Endothelial cell of umbilical vein (primary cell): ENCODE results near the gene SAMD4A. TPM values are rescaled to one million over a fixed set of nuclear protein-coding genes. Genes with fewer than 3 reads are reported as not detected.

Experiments used
- BruUV-seq: library from RNA; stranded (reverse); fragments of 400-500 nt; replicated peaks from 2 replicates; lab custom pipeline; 2021; lab: Mats Ljungman, UMichigan
- CTCF ChIA-PET: fragments of 300-600, 350-600 bp; sonication (Branson Sonifier 250); formaldehyde crosslinking; loops from one replicate; lab custom pipeline; 2021; ENCODE audit warnings: antibody characterized with exemption, inconsistent platforms; lab: Charles Lee
- POLR2A ChIA-PET: fragments of 300-600, 350-600 bp; sonication (Branson Sonifier 250); formaldehyde crosslinking; loops from one replicate; lab custom pipeline; 2021; ENCODE audit warnings: antibody characterized with exemption, inconsistent platforms; lab: Charles Lee
- DNase-seq: peaks from one replicate; pipeline ENCODE4 v3.0.0-alpha.2; 2011; ENCODE audit warnings: low read depth, low spot score
- FAIRE-seq: peaks from 2 replicates; lab custom pipeline; 2011; peaks lifted over from hg19 to GRCh38; lab: Jason Lieb, UNC
- H2AFZ ChIP-seq: 2 replicates; pipeline ENCODE4 v1.6.0; 2012; ENCODE audit warnings: low read depth, low read length, control low read depth, inconsistent platforms
- H3K27ac ChIP-seq: 2 replicates; pipeline ENCODE4 v1.5.1; 2011; ENCODE audit warnings: low read depth, mild to moderate bottlenecking, control low read depth, low read length, moderate library complexity; ENCODE audit not compliant: insufficient read depth
- H3K27me3 ChIP-seq, 2 experiments: 2 replicates each; pipeline versions ENCODE4 v1.6.0 to v1.6.1; 2011; ENCODE audit warnings: low read length in 2 of 2, mixed read lengths in 1 of 2; ENCODE audit not compliant: control insufficient read depth in 2 of 2, insufficient read depth in 2 of 2
- H3K36me3 ChIP-seq, 2 experiments: 2 replicates in 1 of 2; 3 replicates in 1 of 2; pipeline ENCODE4 v1.5.1; 2011; ENCODE audit warnings: low read length in 2 of 2, mild to moderate bottlenecking in 1 of 2, moderate library complexity in 1 of 2; ENCODE audit not compliant: control insufficient read depth in 2 of 2, insufficient read depth in 2 of 2; ENCODE audit errors: extremely low read depth in 1 of 2
- H3K4me1 ChIP-seq: 3 replicates; pipeline ENCODE4 v1.5.1; 2011; ENCODE audit warnings: mild to moderate bottlenecking, low read length; ENCODE audit not compliant: control insufficient read depth, insufficient read depth; ENCODE audit errors: extremely low read depth
- H3K4me2 ChIP-seq: 2 replicates; pipeline ENCODE4 v1.6.1; 2011; ENCODE audit warnings: low read length, control low read depth, mixed read lengths; ENCODE audit not compliant: insufficient read depth
- H3K4me3 ChIP-seq, 3 experiments: fragments of 200-600 bp in 1 of 3; sonication (generic), shearing (Covaris generic) in 1 of 3; replicated peaks in 1 of 3; 2 replicates each; pipeline ENCODE4 v1.5.1; 2011 to 2016; ENCODE audit warnings: control low read depth in 3 of 3, low read length in 3 of 3, mild to moderate bottlenecking in 2 of 3, inconsistent platforms in 1 of 3, low read depth in 1 of 3, moderate library complexity in 1 of 3; ENCODE audit not compliant: insufficient read depth in 1 of 3
- H3K79me2 ChIP-seq: 2 replicates; pipeline ENCODE4 v1.6.0; 2012; ENCODE audit warnings: low read length, inconsistent platforms; ENCODE audit not compliant: control insufficient read depth, insufficient read depth
- H3K9ac ChIP-seq: replicated peaks from 2 replicates; pipeline ENCODE3; 2011; ENCODE audit warnings: low read length, control low read depth; ENCODE audit not compliant: insufficient read depth; ENCODE audit errors: extremely low read depth
- H3K9me1 ChIP-seq: replicated peaks from 3 replicates; pipeline ENCODE4 v1.6.0; 2011; ENCODE audit warnings: mild to moderate bottlenecking, low read length; ENCODE audit not compliant: control insufficient read depth, insufficient read depth; ENCODE audit errors: extremely low read depth
- H3K9me3 ChIP-seq: replicated peaks from 2 replicates; pipeline ENCODE4 v1.5.1; 2012; ENCODE audit warnings: low read length, inconsistent platforms; ENCODE audit not compliant: control insufficient read depth, insufficient read depth
- H4K20me1 ChIP-seq: replicated peaks from 2 replicates; pipeline ENCODE3; 2011; ENCODE audit warnings: mild to moderate bottlenecking, low read length; ENCODE audit not compliant: control insufficient read depth, insufficient read depth; ENCODE audit errors: extremely low read depth
- EZH2 ChIP-seq: IDR thresholded peaks from 2 replicates; pipeline ENCODE4 v1.6.1; 2012; ENCODE audit warnings: borderline replicate concordance, low read depth, mild to moderate bottlenecking, moderate library complexity, low read length, inconsistent platforms; ENCODE audit not compliant: severe bottlenecking
- FOS ChIP-seq: IDR thresholded peaks from 2 replicates; pipeline ENCODE4 v1.6.1; 2011; ENCODE audit warnings: mild to moderate bottlenecking, low read length, moderate library complexity, borderline replicate concordance; ENCODE audit not compliant: insufficient read depth
- GATA2 ChIP-seq: IDR thresholded peaks from 2 replicates; pipeline ENCODE4 v1.7.0; 2011; ENCODE audit warnings: low read depth, mild to moderate bottlenecking, moderate library complexity, mixed read lengths, low read length; ENCODE audit not compliant: insufficient read length, insufficient read depth
- JUN ChIP-seq: IDR thresholded peaks from 2 replicates; pipeline ENCODE4 v1.6.1; 2011; ENCODE audit warnings: borderline replicate concordance, low read depth; ENCODE audit not compliant: insufficient read length, insufficient read depth
- MYC ChIP-seq: IDR thresholded peaks from one replicate; pipeline ENCODE4 v1.6.1; 2011; ENCODE audit warnings: mild to moderate bottlenecking, low read depth, low read length
- POLR2A ChIP-seq: IDR thresholded peaks from 2 replicates; pipeline ENCODE4 v1.6.1; 2012; ENCODE audit warnings: low read depth, mild to moderate bottlenecking, control low read depth, low read length
- POLR2AphosphoS5 ChIP-seq: IDR thresholded peaks from 2 replicates; pipeline ENCODE4 v1.6.1; 2012; ENCODE audit warnings: low read depth, mild to moderate bottlenecking, control low read depth, low read length, moderate library complexity; ENCODE audit not compliant: insufficient read depth
- dilution Hi-C: fragments of 300-500 bp; cut with MboI; formaldehyde crosslinking; loops from one replicate; pipeline ENCODE4 v1.15.0; 2019; ENCODE audit warnings: low sequenced_read_pairs; ENCODE audit not compliant: extremely low pct_ligation_motif_present
- intact Hi-C: fragments of 100-400 bp; cut with micrococcal nuclease; formaldehyde crosslinking; loops from one replicate; pipeline ENCODE4 v1.10.0; 2022
- polyA plus RNA-seq, 4 experiments: library from polyadenylated mRNA; depleted of rRNA in 3 of 4; stranded (reverse) in 3 of 4; unstranded in 1 of 4; fragments of >200 nt; gene quantifications; 2 replicates each; pipeline versions ENCODE4 v1.2.1 to v1.2.3, GENCODE V29; 2011 to 2012; ENCODE audit warnings: missing spikeins in 1 of 4
- total RNA-seq: library from RNA; stranded (reverse); gene quantifications from 2 replicates; pipeline ENCODE4 v1.2.3, GENCODE V29; 2021
- TF ChIP-seq, protein P1 (sequence below), 2 donors: IDR thresholded peaks; 1 replicate in 1 of 2; 2 replicates in 1 of 2; pipeline ENCODE4 v1.5.1; 2011; ENCODE audit warnings: low read length in 2 of 2, mild to moderate bottlenecking in 2 of 2, moderate library complexity in 2 of 2, control low read depth in 1 of 2, inconsistent platforms in 1 of 2, low read depth in 1 of 2; ENCODE audit not compliant: insufficient read depth in 1 of 2; ENCODE audit errors: extremely low read depth in 1 of 2
- TF ChIP-seq, protein P2 (sequence below): IDR thresholded peaks from 2 replicates; pipeline ENCODE4 v1.6.1; 2011; ENCODE audit not compliant: insufficient read depth, insufficient read length

SAMD4A gene
- total and polyA plus RNA-seq, 2 donors (not counting 3 experiments of a cell fraction or from before 2014, with no cell fraction given) = 37.7 to 95.3 TPM

DNA sequence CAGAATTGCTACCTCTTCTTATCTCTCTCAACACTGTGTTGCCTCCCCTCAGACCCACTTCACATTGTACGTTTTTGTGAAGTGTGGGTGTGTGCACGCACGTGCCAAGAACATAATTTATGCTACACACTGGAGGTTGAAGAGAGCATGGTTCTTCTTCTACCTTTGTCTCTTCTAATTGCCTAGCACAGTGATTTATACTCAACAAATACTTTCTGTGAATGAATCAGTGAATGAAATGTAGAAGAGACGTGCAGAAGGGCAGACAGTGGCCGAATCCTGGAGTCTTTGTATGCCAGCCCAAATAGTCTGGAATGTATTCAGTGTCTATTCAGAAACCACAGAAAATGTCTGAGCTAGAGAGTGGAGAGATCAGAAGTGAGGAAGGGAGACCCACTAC is 4.6 kb upstream of the SAMD4A start:
- no peaks in the 10 kb centered on the region for H3K9me3 ChIP-seq
- H3K79me2 ChIP-seq = peaks cover 11% of the 10 kb centered on the region
- H3K9me1 ChIP-seq = no peaks in the 10 kb centered on the region
- TF ChIP-seq GATA2 = no peak
- TF ChIP-seq, protein P1, sequence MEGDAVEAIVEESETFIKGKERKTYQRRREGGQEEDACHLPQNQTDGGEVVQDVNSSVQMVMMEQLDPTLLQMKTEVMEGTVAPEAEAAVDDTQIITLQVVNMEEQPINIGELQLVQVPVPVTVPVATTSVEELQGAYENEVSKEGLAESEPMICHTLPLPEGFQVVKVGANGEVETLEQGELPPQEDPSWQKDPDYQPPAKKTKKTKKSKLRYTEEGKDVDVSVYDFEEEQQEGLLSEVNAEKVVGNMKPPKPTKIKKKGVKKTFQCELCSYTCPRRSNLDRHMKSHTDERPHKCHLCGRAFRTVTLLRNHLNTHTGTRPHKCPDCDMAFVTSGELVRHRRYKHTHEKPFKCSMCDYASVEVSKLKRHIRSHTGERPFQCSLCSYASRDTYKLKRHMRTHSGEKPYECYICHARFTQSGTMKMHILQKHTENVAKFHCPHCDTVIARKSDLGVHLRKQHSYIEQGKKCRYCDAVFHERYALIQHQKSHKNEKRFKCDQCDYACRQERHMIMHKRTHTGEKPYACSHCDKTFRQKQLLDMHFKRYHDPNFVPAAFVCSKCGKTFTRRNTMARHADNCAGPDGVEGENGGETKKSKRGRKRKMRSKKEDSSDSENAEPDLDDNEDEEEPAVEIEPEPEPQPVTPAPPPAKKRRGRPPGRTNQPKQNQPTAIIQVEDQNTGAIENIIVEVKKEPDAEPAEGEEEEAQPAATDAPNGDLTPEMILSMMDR (IDR thresholded peaks at IDR 0.05; ENCODE audit: extremely low read depth in 1 of 2, insufficient read depth in 1 of 2, low read depth in 1 of 2, low read length in 2 of 2) = no peak
- TF ChIP-seq FOS = no peak
- TF ChIP-seq JUN = no peak
- TF ChIP-seq, protein P2, sequence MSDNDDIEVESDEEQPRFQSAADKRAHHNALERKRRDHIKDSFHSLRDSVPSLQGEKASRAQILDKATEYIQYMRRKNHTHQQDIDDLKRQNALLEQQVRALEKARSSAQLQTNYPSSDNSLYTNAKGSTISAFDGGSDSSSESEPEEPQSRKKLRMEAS = no peak
- TF ChIP-seq POLR2AphosphoS5 = no peak
- TF ChIP-seq EZH2 = no peak
- no peak for TF ChIP-seq POLR2A
- no peak for TF ChIP-seq MYC
- H2AFZ ChIP-seq = no peak overlapping the region
- no peaks in the 10 kb centered on the region for H4K20me1 ChIP-seq
- POLR2A ChIA-PET = no interaction called here
- H3K4me3 ChIP-seq = no peak overlapping the region
- DNase-seq (no peak), FAIRE-seq (no peak)
- no peak overlapping the region for H3K4me2 ChIP-seq
- no peak overlapping the region for H3K9ac ChIP-seq
- CTCF ChIA-PET = interaction anchor here (0.8 to 8.5 kb wide), 4 partner anchors 129 to 241 kb away, joined by 3 to 286 read pairs (median 38); no protein-coding TSS in a partner anchor
- H3K27me3 ChIP-seq = no peaks in the 10 kb centered on the region
- H3K4me1 ChIP-seq = peaks cover 10% of the 10 kb centered on the region
- H3K36me3 ChIP-seq = no peaks in the 10 kb centered on the region
- BruUV-seq = no TSS peak
- H3K27ac ChIP-seq = no peak overlapping the region
- intact Hi-C loops = no loop called here
- dilution Hi-C loops = no loop called here
